Skeletal muscle satellite cell (primary cell): Measurements from ENCODE around the gene HOXC9. TPM values are rescaled to one million over a fixed set of nuclear protein-coding genes. Genes with fewer than 3 reads are reported as not detected.
A peak's percentile ranks its signal among the peaks of the same experiment; 100 is the strongest.

ENCODE experiments used
- H3K27me3 ChIP-seq: 2 replicates; pipeline ENCODE4 v1.7.0; 2013; ENCODE audit warnings: low read length; ENCODE audit not compliant: control insufficient read depth, insufficient read depth
- H3K36me3 ChIP-seq: 2 replicates; pipeline ENCODE4 v1.7.0; 2013; ENCODE audit warnings: mild to moderate bottlenecking, control low read depth, low read length; ENCODE audit not compliant: insufficient read depth
- H3K4me1 ChIP-seq: 2 replicates; pipeline ENCODE4 v1.7.0; 2013; ENCODE audit warnings: low read length; ENCODE audit not compliant: control insufficient read depth, insufficient read depth
- H3K4me2 ChIP-seq: 2 replicates; pipeline ENCODE4 v1.7.0; 2013; ENCODE audit warnings: mild to moderate bottlenecking, low read length
- H3K4me3 ChIP-seq: 2 replicates; pipeline ENCODE4 v1.7.0; 2013; ENCODE audit warnings: low read length
- H3K9ac ChIP-seq: 2 replicates; pipeline ENCODE4 v1.7.0; 2013; ENCODE audit warnings: mild to moderate bottlenecking, low read depth, low read length, moderate library complexity
- H3K9me3 ChIP-seq: replicated peaks from 2 replicates; pipeline ENCODE4 v1.7.0; 2013; ENCODE audit warnings: mild to moderate bottlenecking, control low read depth, low read length
- total RNA-seq: library from RNA; depleted of rRNA; stranded (reverse); fragments of >200 nt; gene quantifications from 2 replicates; pipeline ENCODE4 v1.2.3, GENCODE V29; 2012; rRNA removed

Gene HOXC9
- total RNA-seq: 4.1 and 7.6 TPM in 2 replicates

DNA sequence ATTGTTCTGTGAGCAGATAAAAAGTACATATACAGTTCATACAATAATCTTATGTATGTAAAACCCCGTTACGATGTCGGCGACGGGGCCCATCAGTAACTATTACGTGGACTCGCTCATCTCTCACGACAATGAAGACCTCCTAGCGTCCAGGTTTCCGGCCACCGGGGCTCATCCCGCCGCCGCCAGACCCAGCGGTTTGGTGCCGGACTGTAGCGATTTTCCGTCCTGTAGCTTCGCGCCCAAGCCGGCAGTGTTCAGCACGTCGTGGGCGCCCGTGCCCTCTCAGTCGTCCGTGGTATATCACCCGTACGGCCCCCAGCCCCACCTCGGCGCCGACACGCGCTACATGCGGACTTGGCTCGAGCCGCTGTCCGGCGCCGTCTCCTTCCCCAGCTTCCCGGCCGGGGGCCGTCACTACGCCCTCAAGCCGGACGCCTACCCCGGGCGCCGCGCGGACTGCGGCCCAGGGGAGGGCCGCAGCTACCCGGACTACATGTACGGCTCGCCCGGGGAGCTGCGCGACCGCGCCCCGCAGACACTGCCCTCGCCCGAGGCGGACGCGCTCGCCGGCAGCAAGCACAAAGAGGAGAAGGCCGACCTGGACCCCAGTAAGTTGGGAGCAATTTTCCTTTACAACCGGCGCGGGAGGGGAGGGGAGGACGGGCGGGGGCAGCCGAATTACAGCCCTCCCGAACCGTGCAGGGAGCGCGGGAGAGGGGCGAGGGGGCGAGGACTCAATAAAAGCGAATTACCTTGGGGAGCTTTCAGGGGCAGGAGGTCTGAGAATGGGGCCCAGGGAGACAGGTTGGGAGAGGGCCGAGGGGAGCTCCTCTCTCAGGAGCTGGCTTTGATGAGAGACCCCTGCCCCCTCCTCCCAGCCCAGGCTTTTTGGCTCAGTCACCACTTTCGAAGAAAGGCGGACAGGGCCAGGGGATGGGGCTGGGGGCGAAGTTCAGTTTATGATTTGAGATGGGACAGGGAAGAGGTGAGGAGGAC, at the start of gene HOXC9:
HOXC9 (plus strand) TSS at position 46 of the 999 bp plus-strand sequence; CDS start at position 74, 28 bp downstream.
- Histone ChIP-seq H3K9ac (peak within 1 kb of the TSS; percentile 99), H3K4me3 (peak within 1 kb of the TSS; percentile 85)

DNA sequence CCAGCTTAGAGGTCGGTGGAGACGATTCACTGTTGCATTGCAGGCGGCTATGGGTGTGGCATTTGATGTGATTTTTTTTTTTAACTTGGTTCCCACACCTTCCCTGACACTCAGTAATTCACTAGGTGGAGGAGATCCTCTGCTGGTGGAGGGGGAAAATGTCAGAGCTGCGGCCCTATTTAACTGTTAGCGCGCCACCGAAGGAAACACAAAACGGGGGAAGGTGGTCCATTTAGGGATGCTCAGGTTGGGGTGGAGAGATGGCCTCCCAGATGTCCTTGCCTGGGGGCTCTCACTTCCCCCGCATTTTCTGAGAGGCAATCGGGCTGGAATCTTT, 49.6 kb upstream of the HOXC9 start:
- Histone ChIP-seq H3K9ac (no peak overlapping the region), H3K4me2 (no peak overlapping the region), H3K27me3 (peaks cover 18% of the 10 kb centered on the region)

More for the DNA sequence above, at the start of gene HOXC9:
- Histone ChIP-seq H3K27me3 (no peaks in the 10 kb centered on the region), H3K4me2 (peak within 1 kb of the TSS; percentile 100), H3K4me1 (peaks cover 69% of the 10 kb centered on the region), H3K36me3 (peaks cover 20% of the 10 kb centered on the region), H3K9me3 (no peaks in the 10 kb centered on the region)

DNA sequence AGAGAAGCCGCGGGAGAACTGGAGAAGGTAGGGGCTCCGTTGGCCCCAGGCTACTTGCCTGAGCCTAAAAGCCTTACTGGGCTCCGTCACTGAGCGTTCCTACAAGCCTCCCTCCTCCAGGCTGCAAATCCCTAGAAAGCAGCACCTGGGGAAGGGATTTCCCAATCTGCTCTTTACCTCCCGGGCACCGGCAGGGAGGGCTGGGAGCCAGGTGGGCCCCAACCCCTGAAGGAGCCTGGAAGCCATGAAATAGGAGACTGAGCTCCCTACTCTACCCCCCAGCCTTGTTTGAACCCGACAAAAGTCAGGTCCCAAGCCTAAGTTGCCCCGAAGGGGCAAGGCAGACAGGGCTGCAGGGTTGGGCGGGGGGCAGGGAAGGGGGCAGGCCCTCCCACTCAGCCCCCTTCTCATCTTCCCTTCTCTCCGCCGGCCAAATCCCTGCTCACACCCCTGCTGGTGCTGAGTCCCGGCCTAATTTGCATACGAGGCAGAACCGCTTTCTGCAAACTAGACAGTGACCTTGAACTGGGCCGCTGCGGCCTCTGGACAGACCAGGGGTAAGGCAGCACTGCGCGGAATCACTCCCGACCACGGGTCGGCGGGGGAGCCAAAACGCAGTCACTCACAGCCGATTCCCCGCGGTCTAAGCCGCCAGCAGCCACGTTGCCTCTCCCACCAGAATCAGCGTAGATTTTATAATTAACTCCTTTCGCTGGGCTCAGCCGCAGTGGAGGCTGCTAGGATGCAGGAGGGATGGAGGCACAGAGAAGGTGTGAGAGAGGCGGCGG, 49.0 kb upstream of the HOXC9 start:
- peaks cover 6% of the 10 kb centered on the region for H3K36me3 ChIP-seq
- no peak overlapping the region for H3K4me3 ChIP-seq
- H3K9me3 ChIP-seq: no peaks in the 10 kb centered on the region
- H3K4me1 ChIP-seq: peaks cover 4% of the 10 kb centered on the region
- H3K4me2 ChIP-seq: no peak overlapping the region
- no peak overlapping the region for H3K9ac ChIP-seq
- H3K27me3 ChIP-seq: peaks cover 18% of the 10 kb centered on the region

More for the DNA sequence above, 49.6 kb upstream of the HOXC9 start:
- H3K4me3 ChIP-seq: no peak overlapping the region
- peaks cover 4% of the 10 kb centered on the region for H3K4me1 ChIP-seq
- H3K36me3 ChIP-seq: peaks cover 12% of the 10 kb centered on the region
- no peaks in the 10 kb centered on the region for H3K9me3 ChIP-seq

- Histone ChIP-seq H3K4me2 (no peak overlapping the region), H3K4me3 (no peak overlapping the region), H3K4me1 (peaks cover 11% of the 10 kb centered on the region), H3K9me3 (no peaks in the 10 kb centered on the region), H3K27me3 (peaks cover 18% of the 10 kb centered on the region), H3K9ac (no peak overlapping the region), H3K36me3 (peaks cover under 1% of the 10 kb centered on the region)
These were observed 48.2 kb upstream of the HOXC9 start for GRCh38 chr12:53951577-53952334.

- Histone ChIP-seq H3K9ac (no peak overlapping the region), H3K4me1 (peaks cover 13% of the 10 kb centered on the region), H3K4me2 (no peak overlapping the region), H3K36me3 (no peaks in the 10 kb centered on the region), H3K9me3 (no peaks in the 10 kb centered on the region), H3K4me3 (no peak overlapping the region), H3K27me3 (peaks cover 18% of the 10 kb centered on the region)
These were observed 47.6 kb upstream of the HOXC9 start for GRCh38 chr12:53952335-53952694.

GRCh38 chr12:53952871-53953734, 46.9 kb upstream of the HOXC9 start:
- Histone ChIP-seq H3K4me3 (no peak overlapping the region), H3K9ac (no peak overlapping the region), H3K4me1 (peaks cover 13% of the 10 kb centered on the region), H3K27me3 (peaks cover 18% of the 10 kb centered on the region), H3K4me2 (no peak overlapping the region), H3K36me3 (no peaks in the 10 kb centered on the region), H3K9me3 (no peaks in the 10 kb centered on the region)

DNA sequence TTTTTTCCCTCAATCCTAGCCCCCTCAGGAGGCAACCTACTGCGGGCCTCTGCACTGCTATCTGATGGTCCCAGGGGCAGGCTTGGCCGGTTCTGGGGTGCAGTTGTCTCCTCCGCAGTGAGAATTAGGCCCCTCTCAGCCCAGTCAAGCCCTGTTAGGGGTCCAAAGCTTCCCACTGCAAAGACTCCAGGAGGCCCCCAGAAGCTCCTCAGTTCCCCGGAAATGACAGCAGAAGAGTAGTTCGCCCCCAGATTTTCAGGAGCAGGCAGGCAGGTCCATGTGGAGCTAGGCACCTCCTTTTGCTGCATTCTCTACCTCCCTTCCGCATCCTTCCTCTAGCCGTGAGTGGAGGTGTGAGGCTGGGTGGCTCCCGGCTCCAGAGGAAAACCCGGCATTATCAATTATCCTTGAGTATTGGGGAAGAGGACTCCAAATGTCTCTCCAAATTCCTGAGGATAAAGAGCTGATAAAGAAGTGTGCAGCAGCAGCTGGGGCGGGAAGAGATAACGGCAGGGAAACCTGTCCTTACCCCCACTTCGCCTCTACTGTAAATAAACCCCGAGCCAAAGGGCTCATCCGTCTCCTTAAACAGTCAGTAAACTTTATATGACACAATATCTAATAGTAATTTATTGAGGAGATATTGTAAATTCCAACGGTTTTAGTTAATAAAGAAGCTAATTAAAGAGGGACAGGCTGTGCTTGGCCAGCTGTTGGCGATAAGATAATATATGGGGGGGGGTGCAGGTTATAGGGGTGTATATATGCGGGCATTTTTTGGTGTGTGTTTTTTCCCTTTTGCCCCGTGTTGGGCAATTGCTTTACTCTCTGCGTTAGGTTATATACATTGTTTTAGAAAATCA, 45.9 kb upstream of the HOXC9 start:
- Histone ChIP-seq H3K4me2 (peak overlapping the region; percentile 96), H3K9ac (peak overlapping the region; percentile 80), H3K27me3 (peaks cover 18% of the 10 kb centered on the region), H3K4me1 (peaks cover 13% of the 10 kb centered on the region), H3K36me3 (no peaks in the 10 kb centered on the region), H3K9me3 (no peaks in the 10 kb centered on the region), H3K4me3 (peak overlapping the region; percentile 83)

DNA sequence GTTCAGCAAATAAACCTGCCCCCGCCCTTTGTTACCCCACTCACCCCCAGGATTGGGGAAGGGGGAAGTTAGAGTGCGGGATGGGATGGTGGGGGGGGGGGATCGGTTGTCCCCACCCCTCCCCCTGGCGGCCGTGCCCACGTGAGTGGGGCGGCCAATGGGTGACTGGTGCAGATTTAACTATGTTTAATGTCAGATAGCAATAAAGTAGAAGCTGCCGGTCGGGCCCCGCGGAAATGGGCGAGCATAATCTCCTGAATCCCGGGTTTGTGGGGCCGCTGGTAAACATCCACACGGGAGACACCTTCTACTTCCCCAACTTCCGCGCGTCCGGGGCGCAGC, 45.3 kb upstream of the HOXC9 start, which contains the start of gene HOXC12:
HOXC12 (plus strand) TSS at position 210 of the 342 bp plus-strand sequence; CDS start at position 237, 27 bp downstream.
- Histone ChIP-seq H3K4me2 (peak within 1 kb of the TSS; percentile 96), H3K27me3 (peaks cover 18% of the 10 kb centered on the region), H3K9ac (peak within 1 kb of the TSS; percentile 80), H3K4me1 (peaks cover 13% of the 10 kb centered on the region), H3K36me3 (no peaks in the 10 kb centered on the region), H3K9me3 (no peaks in the 10 kb centered on the region), H3K4me3 (peak within 1 kb of the TSS; percentile 83)

DNA sequence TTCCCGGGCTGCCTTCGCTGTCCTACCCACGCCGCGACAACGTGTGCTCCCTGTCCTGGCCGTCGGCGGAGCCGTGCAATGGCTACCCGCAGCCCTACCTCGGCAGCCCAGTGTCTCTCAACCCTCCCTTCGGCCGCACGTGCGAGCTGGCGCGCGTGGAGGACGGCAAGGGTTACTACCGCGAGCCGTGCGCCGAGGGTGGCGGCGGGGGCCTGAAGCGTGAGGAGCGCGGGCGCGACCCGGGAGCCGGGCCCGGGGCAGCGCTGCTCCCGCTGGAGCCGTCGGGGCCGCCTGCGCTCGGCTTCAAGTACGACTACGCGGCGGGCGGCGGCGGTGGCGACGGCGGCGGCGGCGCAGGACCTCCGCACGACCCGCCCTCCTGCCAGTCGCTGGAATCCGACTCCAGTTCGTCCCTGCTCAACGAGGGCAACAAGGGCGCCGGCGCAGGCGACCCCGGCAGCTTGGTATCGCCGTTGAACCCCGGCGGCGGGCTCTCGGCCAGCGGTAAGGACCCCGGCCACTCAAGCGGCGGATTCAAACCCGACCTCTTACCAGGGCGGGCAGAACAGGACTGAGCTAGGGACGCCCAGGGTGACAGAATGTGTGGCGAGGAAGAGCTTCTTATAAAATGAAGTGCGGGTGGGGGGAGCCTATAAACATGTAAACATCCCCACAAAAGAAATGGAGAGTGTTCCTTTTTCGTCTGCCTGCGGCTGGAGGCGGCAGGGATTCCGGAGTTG, 44.8 kb upstream of the HOXC9 start:
- H3K27me3 ChIP-seq: peaks cover 17% of the 10 kb centered on the region
- peak overlapping the region; percentile 83 for H3K4me3 ChIP-seq
- peaks cover 18% of the 10 kb centered on the region for H3K4me1 ChIP-seq
- H3K9me3 ChIP-seq: no peaks in the 10 kb centered on the region
- H3K9ac ChIP-seq: peak overlapping the region; percentile 80
- H3K36me3 ChIP-seq: no peaks in the 10 kb centered on the region
- peak overlapping the region; percentile 96 for H3K4me2 ChIP-seq
